ENCODE results near the gene NHLH2.
A peak's percentile ranks its signal among the peaks of the same experiment; 100 is the strongest.

Gene NHLH2

GRCh38 chr1:115837740-115838421 is 3.0 kb downstream of the NHLH2 start:
- no peak for DNase-seq

GRCh38 chr1:115837341-115837739 is 3.6 kb downstream of the NHLH2 start:
- no peak for DNase-seq

GRCh38 chr1:115833856-115834255 is 7.1 kb downstream of the NHLH2 start:
- DNase-seq: no peak

- DNase-seq: no peak
These were observed 8.3 kb downstream of the NHLH2 start for GRCh38 chr1:115832651-115833050.

- no peak for DNase-seq
These were observed 10.0 kb downstream of the NHLH2 start for GRCh38 chr1:115830963-115831362.

GRCh38 chr1:115829947-115830346 is 11.0 kb downstream of the NHLH2 start:
- DNase-seq: no peak

GRCh38 chr1:115829023-115829674 is 11.8 kb downstream of the NHLH2 start:
- DNase-seq: no peak

- DNase-seq: peak; percentile 39
These were observed 12.6 kb downstream of the NHLH2 start for GRCh38 chr1:115828101-115829022.

GRCh38 chr1:115827452-115828044 is 13.4 kb downstream of the NHLH2 start:
- no peak for DNase-seq

GRCh38 chr1:115826628-115827027 is 14.3 kb downstream of the NHLH2 start:
- DNase-seq: no peak

GRCh38 chr1:115822117-115822516 is 18.8 kb downstream of the NHLH2 start:
- DNase-seq: no peak

GRCh38 chr1:115815694-115816093 is 25.2 kb downstream of the NHLH2 start:
- DNase-seq: no peak

GRCh38 chr1:115814685-115815398 is 26.1 kb downstream of the NHLH2 start:
- no peak for DNase-seq

- no peak for DNase-seq
These were observed 27.2 kb downstream of the NHLH2 start for GRCh38 chr1:115813727-115814126.

GRCh38 chr1:115811140-115811828 is 29.6 kb downstream of the NHLH2 start:
- no peak for DNase-seq

GRCh38 chr1:115810609-115811008 is 30.3 kb downstream of the NHLH2 start:
- no peak for DNase-seq

- no peak for DNase-seq
These were observed 31.1 kb downstream of the NHLH2 start for GRCh38 chr1:115809847-115810246.

- DNase-seq: no peak
These were observed 31.9 kb downstream of the NHLH2 start for GRCh38 chr1:115809076-115809475.

- peak; percentile 32 for DNase-seq
These were observed 33.2 kb downstream of the NHLH2 start for GRCh38 chr1:115807723-115808122.

- DNase-seq: no peak
These were observed 35.3 kb downstream of the NHLH2 start for GRCh38 chr1:115805597-115805996.

- DNase-seq: no peak
These were observed 38.5 kb downstream of the NHLH2 start for GRCh38 chr1:115802416-115802815.

- DNase-seq: no peak
These were observed 43.4 kb downstream of the NHLH2 start for GRCh38 chr1:115797486-115797885.

Measured in femur (tissue), 1 donor.